GM21360 (cell line): ENCODE results near the gene YBX2.
"Not testable (repeated sequence)": the region's sequence is repeated elsewhere in the genome, so short reads cannot be mapped to it uniquely, and the experiment has no call there.

Experiments used
- ATAC-seq: cut with Tn5 transposase; IDR thresholded peaks from one replicate; pipeline ENCODE4 v1.9.1; 2021; ENCODE audit warnings: mild to moderate bottlenecking, moderate library complexity; ENCODE audit not compliant: unreplicated experiment

The YBX2 gene

GRCh38 chr17:7294614-7295153, at the start of gene YBX2:
YBX2 (minus strand) TSS chr17:7294639; CDS start chr17:7294500, 139 bp downstream.
- no peak for ATAC-seq

- no peak for ATAC-seq
These were observed 48.8 kb upstream of the YBX2 start for GRCh38 chr17:7343250-7343649.

- no peak for ATAC-seq
These were observed 47.4 kb upstream of the YBX2 start for GRCh38 chr17:7341842-7342241.

DNA sequence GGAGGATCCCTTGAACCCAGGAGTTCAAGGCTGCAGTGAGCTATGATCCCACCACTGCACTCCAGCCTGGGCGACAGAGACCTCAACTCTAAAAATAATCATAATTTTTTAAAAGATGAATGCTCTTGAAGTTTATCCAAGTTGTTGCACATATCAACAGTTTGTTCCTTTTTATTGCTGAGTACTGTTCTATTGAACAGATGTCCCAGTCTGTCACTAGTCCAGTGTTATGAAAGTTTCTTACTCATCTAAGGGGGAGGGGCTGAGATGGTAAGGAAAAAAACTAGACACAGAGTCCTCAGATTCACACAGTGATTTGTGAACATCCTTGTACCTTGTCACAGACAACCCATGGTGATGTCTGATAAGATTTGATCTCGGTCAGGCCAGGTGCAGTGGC, 45.7 kb upstream of the YBX2 start:
- no peak for ATAC-seq

DNA sequence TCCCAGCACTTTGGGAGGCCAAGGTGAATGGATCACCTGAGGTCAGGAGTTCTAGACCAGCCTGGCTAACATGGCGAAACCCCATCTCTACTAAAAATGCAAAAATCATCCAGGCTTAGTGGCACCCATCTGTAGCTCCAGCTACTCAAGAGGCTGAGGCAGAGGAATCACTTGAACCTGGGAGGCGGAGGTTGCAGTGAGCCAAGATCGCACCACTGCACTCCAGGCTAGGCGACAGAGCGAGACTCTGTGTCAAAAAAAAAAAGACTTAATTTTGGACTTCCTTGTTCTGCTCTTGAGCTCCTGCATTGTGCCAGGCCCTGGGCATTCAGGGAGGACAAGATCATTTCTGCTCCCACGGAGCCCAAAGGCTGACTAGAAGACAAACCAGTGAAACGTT, 43.2 kb upstream of the YBX2 start:
- not testable (repeated sequence) for ATAC-seq

- ATAC-seq: no peak
These were observed 42.1 kb upstream of the YBX2 start, which contains the start of gene ACAP1 for GRCh38 chr17:7336240-7337175. ACAP1 (plus strand) TSS chr17:7336529; CDS start chr17:7336735, 206 bp downstream.

GRCh38 chr17:7335765-7336164, 41.3 kb upstream of the YBX2 start:
- not testable (repeated sequence) for ATAC-seq

- no peak for ATAC-seq
These were observed 40.6 kb upstream of the YBX2 start for GRCh38 chr17:7334938-7335538.

- ATAC-seq: not testable (repeated sequence)
These were observed 38.2 kb upstream of the YBX2 start for GRCh38 chr17:7332600-7333069.

DNA sequence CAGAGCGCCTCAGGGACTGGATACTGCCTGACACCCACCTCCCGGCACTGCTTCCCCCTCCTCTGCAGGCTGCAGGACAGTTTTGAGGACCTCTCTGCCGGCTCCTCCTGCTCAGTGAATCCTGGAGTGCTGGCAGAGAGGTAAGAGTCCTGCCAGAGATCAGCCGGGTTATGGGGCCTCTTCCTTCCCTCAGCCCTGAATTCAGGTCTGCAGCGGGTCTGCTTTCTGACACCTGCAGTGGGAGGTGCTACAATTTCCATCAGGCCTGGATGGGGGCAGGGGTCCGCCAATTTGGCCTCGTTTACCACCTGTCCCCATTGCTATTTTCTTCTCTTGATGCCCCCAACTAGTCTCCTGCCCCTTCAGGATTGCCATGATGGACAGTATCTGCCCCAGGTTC, 37.7 kb upstream of the YBX2 start:
- no peak for ATAC-seq

DNA sequence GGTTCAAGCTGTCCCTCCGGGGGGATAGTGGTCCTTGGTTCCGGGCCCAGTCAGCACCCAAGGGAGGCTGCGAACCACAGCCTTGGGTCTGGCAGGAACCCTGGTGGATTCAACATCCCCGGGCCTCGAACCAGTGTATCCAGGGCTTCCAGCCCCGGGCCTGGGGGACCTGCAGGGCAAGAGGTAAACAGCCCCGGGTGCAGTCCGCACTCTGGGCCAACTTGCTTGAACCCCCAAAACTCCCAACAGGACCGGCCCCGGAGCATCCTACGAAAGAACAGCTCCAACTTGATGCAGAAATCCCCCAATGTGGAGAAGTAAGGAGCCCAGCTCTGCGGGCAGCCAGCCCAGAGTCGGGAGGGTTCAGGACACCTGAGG, 36.2 kb upstream of the YBX2 start:
- no peak for ATAC-seq

DNA sequence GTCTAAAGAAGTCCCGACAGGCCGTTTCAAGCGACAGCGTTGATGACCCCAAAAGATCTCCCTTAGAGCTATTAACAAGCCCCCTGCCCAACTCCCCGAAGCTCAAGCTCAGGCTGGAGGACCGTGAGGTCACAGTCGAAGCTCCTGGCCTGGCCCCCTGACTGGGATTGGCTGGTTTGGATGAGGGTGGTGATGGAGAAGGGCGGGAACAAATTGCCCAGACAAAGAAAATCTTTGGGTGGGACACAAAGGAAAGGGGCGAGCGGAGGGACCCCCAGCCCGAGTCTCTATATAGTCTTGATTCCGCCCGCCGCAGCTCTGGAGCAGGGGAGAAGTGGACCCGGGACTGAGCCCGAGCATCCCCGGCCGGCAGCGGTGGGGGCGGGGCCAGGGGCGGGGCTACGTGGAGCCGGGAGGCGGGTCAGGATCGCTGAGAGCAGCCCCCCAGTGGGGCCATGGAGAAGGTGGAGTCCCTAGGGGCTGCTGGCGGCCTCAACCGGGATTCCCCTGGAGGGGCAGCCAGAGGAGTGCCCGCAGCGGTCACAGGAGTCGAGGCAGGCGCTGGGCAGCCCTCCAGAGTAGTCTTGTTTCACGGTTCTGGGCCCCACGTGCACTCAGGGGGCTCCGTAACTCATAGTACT, 35.7 kb upstream of the YBX2 start:
- ATAC-seq: peak; percentile 26

- peak; percentile 50 for ATAC-seq
These were observed 35.0 kb upstream of the YBX2 start for GRCh38 chr17:7329374-7329996.

- ATAC-seq: no peak
These were observed 34.5 kb upstream of the YBX2 start, which contains the start of gene NEURL4 for GRCh38 chr17:7328840-7329373. NEURL4 (minus strand) TSS chr17:7329335; CDS start chr17:7329312, 23 bp downstream.

DNA sequence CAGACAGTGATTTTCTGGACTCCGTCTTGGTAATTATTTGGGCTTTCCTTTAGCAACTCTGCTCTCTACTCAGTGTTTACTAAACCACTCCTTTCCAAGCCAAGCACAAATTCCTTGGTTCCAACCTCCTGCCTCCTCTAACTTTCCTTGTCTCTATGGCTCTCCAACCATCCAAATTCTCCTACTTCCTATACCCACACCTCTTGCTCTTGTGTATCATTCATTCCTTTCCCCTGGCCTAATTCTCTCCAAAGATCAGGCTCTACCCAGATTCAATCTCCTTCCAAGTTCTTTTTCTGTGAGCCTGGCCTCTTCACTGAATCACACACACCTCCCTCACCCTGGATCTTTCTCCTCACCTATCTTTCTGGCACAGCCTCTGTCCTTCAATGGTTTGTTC, 33.6 kb upstream of the YBX2 start:
- ATAC-seq: no peak

GRCh38 chr17:7327501-7327900, 33.1 kb upstream of the YBX2 start:
- no peak for ATAC-seq

DNA sequence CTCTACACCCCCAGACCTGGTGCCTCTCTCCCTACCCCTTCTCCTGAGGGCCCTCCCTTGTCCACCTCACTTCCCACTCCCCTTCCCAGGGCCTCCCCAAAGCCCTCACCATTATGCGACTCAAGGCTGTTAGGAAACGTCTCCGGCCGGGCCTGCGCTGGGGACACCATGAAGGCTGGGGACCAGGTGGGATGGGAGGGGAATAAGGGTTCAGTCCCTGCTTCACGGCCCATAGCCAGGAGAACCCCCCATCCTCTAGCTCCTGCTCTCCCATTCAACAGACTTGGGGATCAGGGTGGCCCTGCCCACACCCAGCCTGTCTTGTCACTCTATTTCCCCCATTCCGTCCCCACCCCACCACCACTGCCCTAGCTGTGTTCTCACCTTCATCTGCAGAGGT, 32.6 kb upstream of the YBX2 start:
- ATAC-seq: no peak

- no peak for ATAC-seq
These were observed 31.7 kb upstream of the YBX2 start for GRCh38 chr17:7326186-7326585.

GRCh38 chr17:7325031-7325528, 30.6 kb upstream of the YBX2 start:
- no peak for ATAC-seq

GRCh38 chr17:7324438-7324779, 30.0 kb upstream of the YBX2 start:
- ATAC-seq: no peak
